Pulmonary artery endothelial cell (primary cell): ENCODE data around the gene PRH1. TPM values are rescaled to one million over a fixed set of nuclear protein-coding genes. Genes with fewer than 3 reads are reported as not detected.

ENCODE experiments used
- DNase-seq: peaks from one replicate; pipeline ENCODE4 v3.0.0-alpha.2; 2011; ENCODE audit warnings: low read depth, low spot score
- total RNA-seq: library from RNA; depleted of rRNA; stranded (reverse); fragments of >200 nt; gene quantifications from 2 replicates; pipeline ENCODE4 v1.2.3, GENCODE V29; 2014

The PRH1 gene
- total RNA-seq, result 7.4 and 8.4 TPM in 2 replicates

DNA sequence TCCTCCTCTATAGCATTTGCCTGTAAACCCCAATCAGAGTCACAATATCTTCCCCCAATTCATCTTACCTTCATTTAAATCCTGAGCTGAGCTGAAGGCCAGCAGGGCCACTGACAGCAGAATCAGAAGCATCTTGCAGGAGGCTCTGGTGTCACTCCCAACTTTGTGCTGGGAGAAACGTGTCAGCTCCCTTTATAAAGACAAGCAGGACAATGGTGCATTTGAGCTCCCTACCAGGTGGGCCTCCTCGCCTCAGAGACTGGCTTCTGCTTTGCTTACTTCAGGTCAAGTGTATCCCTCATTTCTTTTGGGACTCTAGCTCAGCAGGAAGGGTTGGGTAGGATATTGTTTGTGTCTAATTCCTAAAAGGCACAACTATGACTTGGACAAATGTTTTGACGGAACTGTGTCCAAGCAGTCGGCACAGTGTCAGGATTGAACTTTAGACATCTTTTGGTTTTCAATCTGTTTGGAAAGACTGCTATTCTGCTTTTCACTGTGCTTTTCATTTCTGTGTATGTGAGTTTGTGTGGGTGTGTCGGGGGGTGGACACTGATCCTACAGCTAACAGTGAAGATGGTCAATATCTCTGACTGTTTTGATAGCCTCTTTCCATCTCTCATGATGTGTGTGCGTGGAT is at the start of gene PRH1:
Gene PRH1 (minus strand): TSS at position 170 of the 640 bp plus-strand sequence. CDS start 38 bp downstream, at position 132.
- no peak for DNase-seq

DNA sequence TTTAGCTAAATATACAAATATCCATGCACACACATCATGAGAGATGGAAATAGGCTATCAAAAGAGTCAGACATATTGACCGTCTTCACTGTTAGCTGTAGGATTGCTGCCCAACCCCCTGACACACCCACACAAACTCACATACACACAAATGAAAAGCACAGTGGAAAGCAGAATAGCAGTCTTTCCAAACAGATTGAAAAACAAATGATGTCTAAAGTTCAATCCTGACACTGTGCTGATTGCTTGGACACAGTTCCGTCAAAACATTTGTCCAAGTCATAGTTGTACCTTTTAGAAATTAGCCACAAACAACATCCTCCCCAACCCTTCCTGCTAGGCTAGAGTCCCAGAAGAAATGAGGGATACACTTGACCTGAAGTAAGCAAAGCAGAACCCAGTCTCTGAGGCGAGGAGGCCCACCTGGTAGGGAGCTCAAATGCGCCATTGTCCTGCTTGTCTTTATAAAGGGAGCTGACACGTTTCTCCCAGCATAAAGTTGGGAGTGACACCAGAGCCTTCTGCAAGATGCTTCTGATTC is 44.8 kb upstream of the PRH1 start, which contains the start of gene PRH2:
Gene PRH2 (plus strand): TSS at position 491 of the 541 bp plus-strand sequence. CDS start 38 bp downstream, at position 529.
- no peak for DNase-seq

GRCh38 chr12:10926269-10926668 is 42.2 kb upstream of the PRH1 start:
- no peak for DNase-seq

DNA sequence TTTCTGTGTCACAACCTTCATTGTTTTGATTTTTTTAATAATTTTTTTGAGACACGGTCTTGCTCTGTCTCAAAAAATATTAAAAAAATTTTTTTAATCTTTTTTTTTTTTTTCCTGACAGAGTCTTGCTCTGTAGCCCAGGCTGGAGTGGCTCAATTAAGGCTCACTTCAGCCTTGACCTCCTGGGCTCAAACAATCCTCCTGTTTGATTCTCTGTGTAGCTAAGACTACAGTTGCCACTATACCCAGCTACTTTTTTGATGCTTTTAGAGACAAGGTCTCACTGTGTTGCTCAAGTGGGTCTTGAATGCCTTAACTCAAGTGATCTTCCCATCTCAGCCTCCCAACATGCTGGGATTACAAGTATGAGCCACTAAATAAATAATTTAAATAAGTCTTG is 35.8 kb upstream of the PRH1 start:
- no peak for DNase-seq

DNA sequence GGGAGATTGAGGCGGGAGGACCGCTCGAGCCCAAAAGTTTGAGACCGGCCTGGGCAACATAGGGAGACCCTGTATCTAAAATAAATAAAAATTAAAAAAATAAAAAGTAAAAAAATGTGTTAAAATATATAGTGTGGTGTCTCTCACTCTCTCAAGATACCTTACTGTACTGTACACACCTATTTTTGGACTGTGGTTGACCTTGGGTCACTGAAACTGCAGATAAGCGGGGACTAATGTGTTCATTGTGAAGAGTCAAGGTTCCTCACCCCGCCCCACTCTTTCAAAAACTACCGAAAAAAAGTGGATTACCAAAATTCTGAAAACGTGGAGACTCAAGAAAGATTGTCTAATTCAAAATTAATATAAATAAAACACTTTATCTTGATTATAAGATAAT is 26.3 kb upstream of the PRH1 start:
- no peak for DNase-seq

- DNase-seq, result no peak
Measured at GRCh38 chr12:10909462-10909861, 25.4 kb upstream of the PRH1 start, which contains the start of gene TAS2R13. TSS of gene TAS2R13 (minus strand) at chr12:10909562. CDS start at chr12:10909298, 264 bp downstream.

- no peak for DNase-seq
Measured at GRCh38 chr12:10904686-10905085, 20.6 kb upstream of the PRH1 start.

- DNase-seq, result no peak
Measured at GRCh38 chr12:10901427-10901826, 17.4 kb upstream of the PRH1 start.

DNA sequence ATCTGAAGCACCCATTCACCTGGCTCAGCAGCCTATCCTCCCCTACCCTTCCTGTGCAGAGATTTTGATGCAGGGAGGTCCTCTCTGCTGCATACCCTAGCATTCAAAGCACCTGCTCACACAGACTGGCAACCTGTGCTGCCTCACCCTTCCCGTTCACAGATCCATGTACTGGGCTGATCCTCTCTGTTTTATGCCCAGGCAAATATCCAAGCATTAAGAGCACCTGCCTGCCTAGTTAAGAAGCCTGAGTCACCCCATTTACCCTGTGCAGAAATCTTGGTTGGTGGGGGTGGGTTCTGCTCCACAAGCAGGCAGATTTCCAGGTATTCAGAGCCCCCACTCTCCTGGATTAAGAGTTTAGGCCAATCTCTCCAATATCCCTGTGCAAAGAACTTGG is 16.9 kb upstream of the PRH1 start:
- DNase-seq, result no peak

- no peak for DNase-seq
Measured at GRCh38 chr12:10900530-10900929, 16.5 kb upstream of the PRH1 start.

- DNase-seq, result no peak
Measured at GRCh38 chr12:10896854-10897253, 12.8 kb upstream of the PRH1 start.

DNA sequence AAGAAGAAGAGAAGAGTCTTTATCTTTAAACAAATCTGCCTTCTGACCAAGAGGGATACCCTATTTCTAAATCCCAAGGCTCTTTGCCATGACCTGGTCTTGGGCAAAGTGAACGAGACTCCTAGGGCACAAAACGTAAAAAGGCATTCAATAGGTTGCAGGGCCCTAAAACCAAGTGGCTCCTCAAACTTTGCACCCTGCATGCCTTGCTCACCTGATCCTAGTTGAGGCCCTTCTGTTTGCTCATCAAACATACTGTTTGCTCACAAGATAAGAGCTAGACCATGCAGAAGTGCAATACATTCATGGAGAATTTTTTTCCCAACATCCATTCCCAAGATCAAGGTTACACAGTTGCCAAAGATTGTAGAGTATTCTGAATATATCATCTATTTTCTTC is 7.9 kb upstream of the PRH1 start:
- DNase-seq, result no peak

- DNase-seq, result no peak
Measured at GRCh38 chr12:10889226-10889625, 5.2 kb upstream of the PRH1 start.

DNA sequence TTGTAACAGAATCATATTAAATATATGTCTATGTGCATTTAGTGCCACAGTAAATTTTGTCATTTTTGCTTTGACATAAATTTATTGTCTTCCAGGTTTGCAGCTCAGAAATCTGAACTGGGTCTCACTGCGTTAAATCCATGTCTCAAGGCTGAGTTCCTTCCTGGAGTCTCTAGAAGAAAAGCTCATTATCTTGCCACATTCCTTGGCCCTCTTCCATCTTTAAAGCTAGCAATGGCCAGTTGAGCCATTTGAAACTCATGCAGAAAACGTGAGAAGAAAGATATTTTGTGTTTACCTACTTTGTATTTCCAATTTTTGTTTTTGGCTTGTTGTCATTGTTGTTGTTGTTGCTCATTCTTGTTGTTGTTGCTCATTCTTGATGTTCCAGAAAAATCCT is 10.7 kb downstream of the PRH1 start:
- no peak for DNase-seq

- no peak for DNase-seq
Measured at GRCh38 chr12:10867381-10867780, 16.7 kb downstream of the PRH1 start.

- DNase-seq, result no peak
Measured at GRCh38 chr12:10863512-10864218, 20.4 kb downstream of the PRH1 start.

DNA sequence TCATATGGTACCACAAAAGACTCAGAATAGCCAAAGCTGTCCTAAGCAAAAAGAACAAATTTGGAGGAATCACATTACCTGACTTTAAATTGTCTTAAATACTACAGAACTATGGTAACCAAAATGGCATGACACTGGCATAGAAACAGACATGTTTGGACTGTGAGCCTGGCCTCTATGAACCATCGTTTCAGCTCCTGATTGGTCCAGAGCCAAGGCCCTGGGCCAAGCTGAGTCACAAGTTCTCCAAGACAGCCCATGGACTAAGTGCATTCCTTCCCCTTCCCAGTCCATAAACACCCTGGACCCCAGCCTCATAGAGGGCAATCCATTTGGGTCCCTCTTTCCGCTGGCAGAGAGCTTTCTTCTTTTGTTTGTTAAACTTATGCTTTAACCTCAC is 22.7 kb downstream of the PRH1 start:
- no peak for DNase-seq

DNA sequence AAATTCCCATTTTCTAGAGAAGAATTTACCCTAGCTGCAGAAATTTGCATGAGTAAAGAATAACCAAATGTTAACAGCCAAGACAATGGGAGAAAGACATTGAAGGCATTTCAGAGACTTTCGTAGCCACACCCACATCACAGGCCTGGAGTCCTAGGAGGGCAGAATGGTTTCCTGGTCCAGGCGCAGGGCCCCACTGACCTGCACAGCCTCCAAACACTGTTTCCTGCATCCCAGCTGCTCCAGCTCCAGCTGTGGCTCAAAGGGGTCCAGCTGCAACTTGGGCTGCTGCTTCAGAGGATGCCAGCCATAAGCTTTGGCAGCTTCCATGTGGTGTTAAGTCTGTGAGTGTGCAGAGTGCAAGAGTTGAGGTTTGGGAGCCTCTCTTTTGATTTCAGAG is 28.2 kb downstream of the PRH1 start:
- no peak for DNase-seq

DNA sequence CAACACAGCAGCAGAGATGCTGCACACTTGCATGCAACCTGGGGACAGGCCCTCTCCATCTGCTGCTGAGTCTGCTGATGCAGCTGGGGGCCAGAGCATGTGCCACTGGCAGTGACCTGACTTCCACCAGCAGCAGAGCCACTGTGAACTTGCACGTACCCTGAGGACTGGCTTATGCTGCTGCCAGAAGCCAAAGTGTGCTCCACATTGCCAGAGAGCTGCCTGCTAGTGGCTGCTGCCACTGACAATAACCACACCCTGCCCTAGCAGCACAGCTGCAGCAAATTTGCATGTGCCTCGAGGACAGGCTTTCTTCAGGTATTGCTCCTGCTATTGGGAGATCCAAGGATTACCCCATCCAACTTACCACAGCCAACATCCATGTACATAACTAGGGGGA is 30.3 kb downstream of the PRH1 start:
- DNase-seq, result no peak

DNA sequence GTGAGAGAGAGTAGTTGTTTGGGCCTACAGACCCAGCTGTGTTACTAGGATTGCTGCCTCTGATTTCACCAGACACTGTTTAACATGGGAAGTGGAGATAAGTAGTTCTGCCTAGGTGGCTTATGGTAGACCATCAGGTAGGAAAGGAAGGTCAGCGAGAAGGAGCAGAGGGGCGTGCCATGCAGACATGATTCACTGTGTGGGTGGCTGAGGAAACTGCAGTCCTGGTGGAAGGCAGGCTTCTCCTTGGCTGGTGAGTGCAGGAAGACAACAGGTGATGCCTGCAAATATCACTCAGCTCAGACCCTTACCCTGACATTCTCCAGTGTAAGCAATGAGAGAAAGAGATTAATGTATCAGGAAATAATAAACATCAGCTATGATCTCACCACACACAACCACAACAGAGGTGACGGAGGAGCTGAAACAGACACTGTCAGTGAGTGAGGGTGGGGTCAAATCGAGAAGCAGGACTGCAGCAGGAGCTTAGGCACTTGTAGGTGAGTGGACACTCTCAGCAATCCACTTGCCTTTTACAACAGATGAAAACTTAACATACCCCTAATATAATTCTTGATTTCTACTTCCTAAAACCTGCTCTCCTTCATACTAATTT is 32.7 kb downstream of the PRH1 start:
- no peak for DNase-seq

DNA sequence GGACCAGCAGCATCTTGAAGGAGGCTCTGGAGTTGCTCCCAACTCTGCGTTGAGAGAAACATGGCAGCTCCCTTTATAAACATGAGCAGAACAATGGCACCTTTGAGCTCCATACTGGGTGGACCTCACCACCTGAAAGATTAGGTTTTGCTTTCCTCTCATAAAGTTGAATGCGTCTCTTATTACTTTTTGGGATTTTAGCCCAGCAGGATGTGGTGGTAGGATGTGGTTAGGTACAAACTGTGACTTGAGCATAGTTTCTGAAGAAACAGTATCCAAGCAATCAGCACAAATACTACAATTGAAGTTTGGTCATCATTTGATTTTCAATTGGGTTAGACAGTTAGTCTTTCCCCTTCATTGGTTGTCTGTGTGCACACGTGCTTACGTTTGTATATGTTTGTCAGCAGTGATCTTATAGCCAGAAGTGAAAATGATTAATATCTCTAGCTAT is 34.6 kb downstream of the PRH1 start, which contains the start of gene PRR4:
Gene PRR4 (minus strand): TSS at position 51 of the 454 bp plus-strand sequence. CDS start 38 bp downstream, at position 13.
- DNase-seq, result no peak

GRCh38 chr12:10847744-10848143 is 36.3 kb downstream of the PRH1 start:
- DNase-seq, result no peak
